Fibroblast of the conjunctiva (primary cell): ENCODE data around the gene SMIM7.
"Not testable (repeated sequence)": the region's sequence is repeated elsewhere in the genome, so short reads cannot be mapped to it uniquely, and the experiment has no call there.

Experiments
- DNase-seq: peaks from one replicate; pipeline ENCODE4 v3.0.0-alpha.2; 2010; ENCODE audit warnings: low read depth

Gene SMIM7

GRCh38 chr19:16654627-16655026, 5.3 kb downstream of the SMIM7 start:
- DNase-seq, result no peak

GRCh38 chr19:16654140-16654539, 5.8 kb downstream of the SMIM7 start:
- DNase-seq, result no peak

GRCh38 chr19:16652854-16653253, 7.1 kb downstream of the SMIM7 start:
- no peak for DNase-seq

- not testable (repeated sequence) for DNase-seq
These were observed 8.3 kb downstream of the SMIM7 start for GRCh38 chr19:16651421-16652188.

GRCh38 chr19:16650821-16651220, 9.1 kb downstream of the SMIM7 start:
- DNase-seq, result no peak

- DNase-seq, result no peak
These were observed 10.2 kb downstream of the SMIM7 start for GRCh38 chr19:16649734-16650133.

- no peak for DNase-seq
These were observed 14.8 kb downstream of the SMIM7 start for GRCh38 chr19:16645140-16645539.

- no peak for DNase-seq
These were observed 18.2 kb downstream of the SMIM7 start for GRCh38 chr19:16641695-16642094.

GRCh38 chr19:16640951-16641350, 19.0 kb downstream of the SMIM7 start:
- DNase-seq, result no peak

- no peak for DNase-seq
These were observed 21.3 kb downstream of the SMIM7 start for GRCh38 chr19:16638666-16639065.

GRCh38 chr19:16637535-16637934, 22.4 kb downstream of the SMIM7 start:
- no peak for DNase-seq

GRCh38 chr19:16631465-16631864, 28.5 kb downstream of the SMIM7 start:
- DNase-seq, result no peak

GRCh38 chr19:16628984-16629691, 30.8 kb downstream of the SMIM7 start:
- DNase-seq, result peak; percentile 63

GRCh38 chr19:16628183-16628983, 31.6 kb downstream of the SMIM7 start, which contains the start of gene MED26:
MED26 (minus strand) TSS chr19:16628204; CDS start chr19:16627943, 261 bp downstream.
- DNase-seq, result peak; percentile 87

- no peak for DNase-seq
These were observed 32.1 kb downstream of the SMIM7 start for GRCh38 chr19:16627928-16628182.

GRCh38 chr19:16627193-16627927, 32.6 kb downstream of the SMIM7 start:
- DNase-seq, result no peak

GRCh38 chr19:16626796-16627192, 33.1 kb downstream of the SMIM7 start:
- DNase-seq, result no peak

GRCh38 chr19:16625163-16625958, 34.6 kb downstream of the SMIM7 start:
- DNase-seq, result no peak

GRCh38 chr19:16624236-16624635, 35.7 kb downstream of the SMIM7 start:
- no peak for DNase-seq

GRCh38 chr19:16623576-16623975, 36.4 kb downstream of the SMIM7 start:
- no peak for DNase-seq

GRCh38 chr19:16623066-16623465, 36.9 kb downstream of the SMIM7 start:
- no peak for DNase-seq
